HG03066 (cell line): Measurements from ENCODE around the gene KIAA0232.

Experiments
- ATAC-seq: cut with Tn5 transposase; IDR thresholded peaks from one replicate; pipeline ENCODE4 v1.9.1; 2021; ENCODE audit warnings: low read depth; ENCODE audit not compliant: unreplicated experiment

Gene KIAA0232

GRCh38 chr4:6782147-6782845, at the start of gene KIAA0232:
KIAA0232 (plus strand) TSS chr4:6782727; CDS start chr4:6824454, 41,727 bp downstream.
- ATAC-seq: peak; percentile 71

GRCh38 chr4:6733358-6734164, 49.0 kb upstream of the KIAA0232 start:
- ATAC-seq: no peak

GRCh38 chr4:6734165-6734786, 48.3 kb upstream of the KIAA0232 start:
- ATAC-seq: no peak

GRCh38 chr4:6739920-6740319, 42.6 kb upstream of the KIAA0232 start:
- ATAC-seq: no peak

GRCh38 chr4:6740347-6740746, 42.2 kb upstream of the KIAA0232 start:
- no peak for ATAC-seq

GRCh38 chr4:6742507-6742906, 40.0 kb upstream of the KIAA0232 start:
- no peak for ATAC-seq

- ATAC-seq: no peak
These were observed 39.5 kb upstream of the KIAA0232 start for GRCh38 chr4:6742989-6743388.

GRCh38 chr4:6746721-6747293, 35.7 kb upstream of the KIAA0232 start:
- no peak for ATAC-seq

- ATAC-seq: no peak
These were observed 35.1 kb upstream of the KIAA0232 start for GRCh38 chr4:6747294-6748051.

GRCh38 chr4:6748286-6748685, 34.2 kb upstream of the KIAA0232 start:
- no peak for ATAC-seq

- no peak for ATAC-seq
These were observed 33.0 kb upstream of the KIAA0232 start for GRCh38 chr4:6749340-6750171.

- no peak for ATAC-seq
These were observed 32.0 kb upstream of the KIAA0232 start for GRCh38 chr4:6750286-6751221.

- ATAC-seq: no peak
These were observed 30.7 kb upstream of the KIAA0232 start for GRCh38 chr4:6751611-6752485.

- no peak for ATAC-seq
These were observed 30.1 kb upstream of the KIAA0232 start for GRCh38 chr4:6752486-6752829.

- no peak for ATAC-seq
These were observed 29.4 kb upstream of the KIAA0232 start for GRCh38 chr4:6753103-6753560.

GRCh38 chr4:6753891-6754290, 28.6 kb upstream of the KIAA0232 start:
- no peak for ATAC-seq

- no peak for ATAC-seq
These were observed 27.9 kb upstream of the KIAA0232 start for GRCh38 chr4:6754481-6755087.
